Prostate gland (tissue), 2 donors: ENCODE measurements around the gene KDELR3. TPM values are rescaled to one million over a fixed set of nuclear protein-coding genes. Genes with fewer than 3 reads are reported as not detected.

Experiments
- DNase-seq: peaks from one replicate; pipeline ENCODE4 v3.0.0-alpha.2; 2019; ENCODE audit warnings: low spot score
- H3K27ac ChIP-seq, 2 donors: fragments of 200-600 bp; sonication (generic); 2 replicates each; pipeline ENCODE4 v1.5.1; 2017 to 2019
- H3K27me3 ChIP-seq: fragments of 200-600 bp; sonication (generic); replicated peaks from 2 replicates; pipeline ENCODE4 v1.5.1; 2019; ENCODE audit not compliant: insufficient read depth
- H3K36me3 ChIP-seq, 2 donors: fragments of 200-600 bp; sonication (generic); 1 replicate in 1 of 2; 2 replicates in 1 of 2; pipeline versions ENCODE4 v1.5.1 to v1.8.1; 2017 to 2019
- H3K4me1 ChIP-seq: fragments of 200-600 bp; sonication (generic); replicated peaks from 2 replicates; pipeline ENCODE4 v1.5.1; 2019
- H3K4me3 ChIP-seq, 2 donors: fragments of 200-600 bp; sonication (generic); 2 replicates each; pipeline ENCODE4 v1.5.1; 2017 to 2019
- H3K9me3 ChIP-seq: fragments of 200-600 bp; sonication (generic); 2 replicates; pipeline ENCODE4 v1.5.1; 2017
- CTCF ChIP-seq, 4 experiments: fragments of 200-600 bp in 2 of 4; fragments of 450-650 bp in 2 of 4; sonication (generic) in 2 of 4; IDR thresholded peaks; 1 replicate in 3 of 4; 2 replicates in 1 of 4; pipeline ENCODE4 v1.5.1; 2016 to 2019; ENCODE audit warnings: antibody characterized with exemption in 4 of 4, mild to moderate bottlenecking in 2 of 4, moderate library complexity in 2 of 4
- POLR2A ChIP-seq: fragments of 450-650 bp; IDR thresholded peaks from one replicate; pipeline ENCODE4 v1.6.1; 2016; ENCODE audit warnings: antibody characterized with exemption, mild to moderate bottlenecking
- POLR2AphosphoS5 ChIP-seq: sonication (generic); formaldehyde crosslinking; IDR thresholded peaks from one replicate; pipeline ENCODE4 v1.6.1; 2017; ENCODE audit warnings: antibody characterized with exemption
- WGBS: methylation state at CpG from one replicate; pipeline ENCODE4 v1.1.5; 2018; 5-methylcytosine and 5-hydroxymethylcytosine counted together
- intact Hi-C: fragments of 100-400 bp; cut with DNase I; formaldehyde crosslinking; loops from one replicate; pipeline ENCODE4 v1.14.2; 2022
- total RNA-seq, 2 donors: library from RNA; depleted of rRNA; stranded (reverse); fragments of >200 nt; gene quantifications; one replicate each; pipeline ENCODE4 v1.1.0, GENCODE V29; 2016

KDELR3 gene
- total RNA-seq, 2 donors from 2014 or later, result 13.8 to 25.4 TPM

GRCh38 chr22:38453066-38453672, 14.7 kb upstream of the KDELR3 start:
- H3K36me3 ChIP-seq, result no peaks in the 10 kb centered on the region
- 84% methylated on average over 11 of the region's 11 CpGs for WGBS
- H3K4me3 ChIP-seq, result no peak overlapping the region
- no peak overlapping the region for H3K27ac ChIP-seq
- no peaks in the 10 kb centered on the region for H3K4me1 ChIP-seq
- no peaks in the 10 kb centered on the region for H3K9me3 ChIP-seq
- TF ChIP-seq CTCF (IDR thresholded peaks at IDR 0.05) (no peak), POLR2A (no peak), POLR2AphosphoS5 (no peak)
- intact Hi-C loops, result no loop called here
- no peak for DNase-seq
- no peaks in the 10 kb centered on the region for H3K27me3 ChIP-seq

GRCh38 chr22:38453996-38454352, 13.9 kb upstream of the KDELR3 start:
- Histone ChIP-seq H3K27me3 (no peaks in the 10 kb centered on the region), H3K4me1 (no peaks in the 10 kb centered on the region), H3K27ac (no peak overlapping the region), H3K36me3 (no peaks in the 10 kb centered on the region), H3K9me3 (no peaks in the 10 kb centered on the region), H3K4me3 (no peak overlapping the region)
- intact Hi-C loops, result no loop called here
- TF ChIP-seq POLR2AphosphoS5, result no peak
- TF ChIP-seq CTCF (IDR thresholded peaks at IDR 0.05), result no peak
- TF ChIP-seq POLR2A, result no peak
- 72% methylated on average over 3 of the region's 3 CpGs for WGBS
- no peak for DNase-seq

- Histone ChIP-seq H3K27ac (no peak overlapping the region), H3K4me3 (peak overlapping the region; percentile 23 to 45), H3K9me3 (no peaks in the 10 kb centered on the region), H3K27me3 (no peaks in the 10 kb centered on the region), H3K36me3 (no peaks in the 10 kb centered on the region), H3K4me1 (no peaks in the 10 kb centered on the region)
- TF ChIP-seq POLR2A (no peak), CTCF (IDR thresholded peaks at IDR 0.05) (no peak), POLR2AphosphoS5 (no peak)
- 18% methylated on average over 34 of the region's 67 CpGs for WGBS
- intact Hi-C loops, result no loop called here
- no peak for DNase-seq
These were observed 13.4 kb upstream of the KDELR3 start for GRCh38 chr22:38454353-38455075.

GRCh38 chr22:38455076-38455529, 12.8 kb upstream of the KDELR3 start, which contains the start of gene KCNJ4:
Gene KCNJ4, minus strand, starts transcription at chr22:38455199. Its CDS starts 27,067 bp downstream, at chr22:38428132.
- no peaks in the 10 kb centered on the region for H3K27me3 ChIP-seq
- DNase-seq, result no peak
- 2% methylated on average over 26 of the region's 76 CpGs for WGBS
- TF ChIP-seq POLR2AphosphoS5, result no peak
- TF ChIP-seq POLR2A, result no peak
- TF ChIP-seq CTCF (IDR thresholded peaks at IDR 0.05), result no peak
- intact Hi-C loops, result no loop called here
- H3K36me3 ChIP-seq, result no peaks in the 10 kb centered on the region
- H3K27ac ChIP-seq, result no peak within 1 kb of the TSS
- peak within 1 kb of the TSS; percentile 23 to 45 for H3K4me3 ChIP-seq
- H3K4me1 ChIP-seq, result no peaks in the 10 kb centered on the region
- H3K9me3 ChIP-seq, result no peaks in the 10 kb centered on the region
